Activated naive CD4-positive, alpha-beta T cell treated with anti-CD3 and anti-CD28 coated beads, Interleukin-2, amount 50 U/mL, for 16 hours (primary cell): Measurements from ENCODE around the gene EFCAB12.
A peak's percentile ranks its signal among the peaks of the same experiment; 100 is the strongest.
"Not testable (repeated sequence)": the region's sequence is repeated elsewhere in the genome, so short reads cannot be mapped to it uniquely, and the experiment has no call there.

Experiments used
- DNase-seq: peaks from one replicate; pipeline ENCODE4 v3.0.0-alpha.2; 2020

EFCAB12 gene

DNA sequence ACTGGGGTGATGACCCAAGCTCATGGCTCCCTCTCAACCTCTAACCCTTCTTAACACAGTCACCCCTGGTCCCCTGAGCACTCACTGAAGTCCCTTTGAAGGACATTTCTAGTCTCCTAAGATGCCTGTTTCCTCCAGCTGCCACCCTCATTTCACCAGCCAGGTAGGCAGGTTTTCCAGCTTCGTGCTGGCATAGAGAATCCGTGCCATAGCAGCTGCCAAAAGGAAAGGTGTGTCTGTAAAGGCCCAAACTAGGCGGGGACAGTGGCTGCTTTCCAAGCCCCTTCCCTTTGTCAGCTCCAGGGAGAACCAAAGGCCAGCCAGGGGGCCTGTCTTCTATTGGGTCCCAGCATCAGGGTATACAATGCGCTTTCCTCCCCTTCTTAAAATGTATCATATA, 36.9 kb downstream of the EFCAB12 start:
- DNase-seq: not testable (repeated sequence)

GRCh38 chr3:129389572-129389937, 38.9 kb downstream of the EFCAB12 start:
- no peak for DNase-seq

- not testable (repeated sequence) for DNase-seq
These were observed 39.5 kb downstream of the EFCAB12 start for GRCh38 chr3:129388791-129389571.

DNA sequence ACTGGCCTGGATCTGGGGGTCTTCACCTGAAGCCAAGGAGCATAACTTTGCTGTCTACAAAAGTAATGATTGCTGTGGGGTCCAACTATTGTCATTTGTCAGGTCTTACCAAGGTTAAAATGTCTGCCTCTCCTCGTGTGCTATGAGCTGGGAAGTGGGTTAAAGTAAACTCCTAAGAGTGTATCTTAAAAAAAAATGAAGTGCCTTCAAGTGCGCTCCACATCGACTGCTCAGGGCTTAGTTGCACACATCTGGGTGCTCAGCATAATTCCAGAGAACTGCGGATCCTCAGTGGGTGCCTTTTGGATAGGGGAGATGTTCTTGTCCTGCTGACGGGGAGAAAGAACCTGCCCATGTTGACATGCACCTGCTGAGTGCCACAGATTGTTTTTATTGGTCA, 40.9 kb downstream of the EFCAB12 start:
- no peak for DNase-seq

DNA sequence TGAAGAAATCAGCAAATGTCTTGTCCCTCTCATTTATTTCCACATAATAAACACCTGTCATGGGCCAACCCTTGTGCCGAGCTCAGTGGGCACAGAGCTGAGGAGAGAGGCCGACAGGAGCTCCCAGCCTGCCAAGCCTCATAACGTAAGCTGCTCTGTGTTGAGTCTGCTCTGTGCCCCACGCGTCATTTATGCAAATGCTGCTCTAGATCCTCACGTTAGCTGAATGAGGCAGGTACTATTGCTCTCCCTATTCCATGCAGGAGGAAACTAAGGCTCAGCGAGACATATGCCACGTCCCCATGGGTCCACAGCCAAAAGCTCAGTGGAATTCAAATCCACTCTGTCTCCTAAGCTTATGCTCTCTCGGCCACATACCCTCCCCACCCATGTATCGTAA, 41.5 kb downstream of the EFCAB12 start:
- no peak for DNase-seq

DNA sequence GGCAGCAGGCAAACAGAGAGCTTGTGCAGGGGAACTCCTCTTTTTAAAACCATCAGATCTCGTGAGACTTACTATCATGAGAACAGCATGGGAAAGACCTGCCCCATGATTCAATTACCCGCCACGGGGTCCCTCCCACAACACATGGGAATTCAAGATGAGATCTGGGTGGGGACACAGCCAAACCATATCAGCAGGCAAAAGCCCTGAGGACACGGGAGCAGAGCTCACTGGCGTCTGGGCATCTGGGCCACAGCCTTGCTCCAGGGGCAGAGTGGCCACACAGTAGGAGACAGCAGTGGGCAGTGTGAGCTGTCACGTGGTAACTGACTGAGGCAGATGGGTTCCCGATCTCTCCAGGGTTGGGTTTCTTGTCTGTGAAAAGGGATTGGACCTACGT, 42.9 kb downstream of the EFCAB12 start:
- DNase-seq: not testable (repeated sequence)

DNA sequence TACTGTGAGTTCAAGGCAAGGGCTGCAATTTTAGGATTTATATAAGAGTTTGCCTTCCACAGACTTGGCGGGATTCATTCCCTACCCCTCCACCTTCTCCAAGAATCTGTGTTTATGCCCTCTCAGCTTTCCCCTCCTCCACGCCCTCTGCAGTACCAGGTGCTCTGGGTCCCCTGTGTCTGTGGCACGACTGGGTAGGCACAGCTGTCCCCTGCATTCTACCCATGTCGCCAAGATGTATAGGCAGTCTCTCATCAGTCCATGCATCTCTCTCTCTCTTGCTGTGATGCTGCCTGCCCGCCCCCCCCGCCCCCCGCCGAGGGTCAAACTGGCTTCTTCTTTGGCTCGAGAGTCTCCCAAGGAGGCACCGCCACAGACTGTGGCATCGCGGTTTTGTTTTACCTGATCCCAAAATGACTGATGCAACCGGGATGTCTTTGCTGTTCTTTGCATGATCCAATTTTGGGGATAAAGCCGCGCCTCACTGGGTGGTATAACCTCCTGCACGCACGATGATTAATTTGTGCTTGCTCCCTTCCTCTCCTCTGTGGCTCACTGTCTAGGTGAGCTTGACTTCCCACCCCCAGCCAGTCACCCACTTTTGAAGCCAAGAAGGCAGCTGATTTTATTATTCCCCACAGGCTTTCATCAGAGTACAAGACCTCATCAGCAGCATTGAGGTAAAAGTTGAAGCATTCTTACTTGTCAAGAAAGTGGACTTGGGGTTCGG, 43.7 kb downstream of the EFCAB12 start:
- no peak for DNase-seq

GRCh38 chr3:129384103-129384502, 44.3 kb downstream of the EFCAB12 start:
- DNase-seq: not testable (repeated sequence)

GRCh38 chr3:129383292-129383860, 45.1 kb downstream of the EFCAB12 start:
- DNase-seq: peak; percentile 48

GRCh38 chr3:129382366-129382765, 46.1 kb downstream of the EFCAB12 start:
- DNase-seq: no peak

DNA sequence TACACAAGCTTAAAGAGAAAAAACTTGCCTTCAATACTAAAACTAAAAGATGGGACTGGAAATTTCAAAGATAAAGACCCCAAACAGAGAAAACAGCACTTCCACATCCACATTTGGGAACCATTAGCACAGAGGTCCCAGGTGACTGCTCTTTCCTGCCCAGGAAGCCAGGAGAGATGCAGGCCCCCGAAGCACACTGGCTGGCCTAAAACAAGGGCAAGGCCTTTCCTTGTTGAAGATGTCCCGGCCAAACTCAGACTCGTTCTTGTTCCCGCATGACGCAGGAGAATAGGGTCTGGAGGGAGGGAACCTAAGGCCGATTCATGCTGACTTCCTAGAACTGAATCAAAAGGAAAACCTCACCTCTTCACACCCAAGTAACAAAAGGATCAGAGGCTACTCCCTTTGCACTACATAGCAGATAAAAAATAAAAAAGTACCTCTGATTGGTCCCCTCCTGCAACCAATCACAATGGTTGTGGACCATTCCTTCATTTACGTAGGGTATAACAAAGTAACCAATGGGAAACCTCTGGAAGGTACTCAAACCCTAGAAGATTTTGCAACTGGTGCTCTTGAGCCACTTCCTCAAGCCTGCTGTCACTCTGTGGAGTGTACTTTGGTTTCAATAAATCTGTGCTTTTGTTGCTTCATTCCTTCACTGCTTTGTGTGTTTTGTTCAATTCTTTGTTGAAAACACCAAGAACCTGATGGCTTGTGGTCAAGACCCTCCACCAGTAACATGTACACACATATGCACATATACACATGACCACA, 48.7 kb downstream of the EFCAB12 start:
- no peak for DNase-seq

GRCh38 chr3:129378949-129379348, 49.5 kb downstream of the EFCAB12 start:
- no peak for DNase-seq

DNA sequence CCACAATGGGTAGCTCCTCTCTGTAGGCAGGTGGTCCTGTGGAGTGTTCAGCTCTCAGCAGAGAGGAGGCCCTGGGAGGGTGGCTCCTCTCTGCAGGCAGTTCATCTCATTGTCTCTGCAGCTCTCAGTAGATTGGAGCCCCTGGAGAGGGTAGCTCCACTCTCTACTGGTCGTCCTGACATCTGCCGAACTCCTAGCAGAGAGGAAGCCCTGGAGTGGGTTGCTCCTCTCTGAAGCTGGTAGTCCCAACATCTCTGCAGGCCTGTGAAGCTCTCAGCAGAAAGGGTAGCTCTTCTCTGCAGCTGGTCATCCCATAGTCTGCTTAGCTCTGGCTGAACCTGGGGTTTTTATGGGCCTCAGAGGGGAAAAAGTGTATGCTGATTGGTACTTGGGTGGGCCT, 50.8 kb downstream of the EFCAB12 start:
- DNase-seq: no peak

- no peak for DNase-seq
These were observed 53.3 kb downstream of the EFCAB12 start for GRCh38 chr3:129375099-129375498.

DNA sequence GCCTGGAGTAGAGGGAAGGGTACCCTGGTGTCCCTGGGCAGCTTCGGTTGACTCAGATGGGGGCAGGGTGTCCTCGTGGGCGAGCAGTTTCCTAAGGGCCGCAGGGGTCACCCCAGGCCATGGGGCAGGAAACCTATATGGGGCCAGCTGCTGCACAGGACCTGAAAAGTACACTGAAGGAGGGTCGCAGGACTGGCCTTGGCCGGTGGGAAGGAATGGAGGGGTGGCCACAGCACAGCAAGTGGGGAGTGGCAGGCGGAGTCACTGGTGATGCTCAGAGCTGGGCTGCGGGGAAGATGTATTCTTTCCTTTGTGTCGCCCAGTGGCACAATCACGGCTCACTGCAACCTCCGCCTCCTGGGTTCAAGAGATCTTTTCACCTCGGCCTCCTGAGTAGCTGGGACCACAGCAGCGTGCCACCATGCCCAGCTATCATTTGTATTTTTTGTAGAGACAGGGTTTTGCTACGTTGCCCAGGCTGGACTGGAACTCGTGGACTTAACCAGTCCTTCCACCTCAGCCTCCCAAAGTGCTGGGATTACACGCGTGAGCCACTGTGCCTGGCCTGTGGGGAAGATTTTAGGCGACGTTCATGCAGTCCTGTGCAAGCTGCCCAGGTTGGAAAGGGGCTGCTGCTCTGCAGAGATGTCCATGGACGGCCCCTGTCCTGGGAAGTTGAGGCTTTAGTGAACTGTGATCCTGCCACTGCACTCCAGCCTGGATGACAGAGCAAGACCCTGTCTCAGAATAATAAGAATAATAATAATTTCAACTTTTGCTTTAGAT, 57.2 kb downstream of the EFCAB12 start:
- DNase-seq: no peak

DNA sequence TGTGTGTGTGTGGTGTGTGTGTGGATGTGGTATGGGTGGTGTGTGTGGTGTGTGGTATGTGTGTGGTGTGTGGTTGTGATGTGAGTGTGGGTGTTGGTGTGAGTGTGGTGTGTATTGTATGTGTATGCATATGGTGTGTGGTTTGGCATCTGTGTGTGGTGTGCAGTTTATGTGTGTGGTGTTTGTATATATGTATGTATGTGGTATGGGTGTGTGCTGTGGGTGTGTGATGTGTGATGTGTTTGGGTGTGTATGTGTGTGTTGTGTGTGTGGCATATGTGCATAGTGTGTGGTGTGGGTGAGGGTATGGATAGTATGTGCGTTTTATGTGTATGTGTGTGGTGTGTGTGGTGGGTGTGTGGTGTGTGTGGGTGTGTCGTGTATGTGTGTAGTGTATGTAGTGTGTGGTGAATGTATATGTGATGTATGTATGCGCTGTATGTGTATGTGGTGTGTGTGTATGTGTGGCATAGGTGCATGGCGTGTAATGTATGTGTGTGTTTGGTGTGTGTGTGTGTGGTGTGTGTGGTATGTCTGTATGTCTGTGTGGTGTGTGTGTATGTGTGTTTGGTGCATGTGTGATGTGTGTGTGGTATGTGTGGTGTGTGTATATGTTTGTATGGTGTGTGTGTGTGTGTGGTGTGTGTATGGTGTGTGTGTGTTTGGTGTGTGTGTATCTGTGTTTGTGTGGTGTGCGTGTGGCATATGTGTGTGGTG, 58.0 kb downstream of the EFCAB12 start:
- DNase-seq: no peak

- no peak for DNase-seq
These were observed 58.7 kb downstream of the EFCAB12 start for GRCh38 chr3:129369711-129370110.

- no peak for DNase-seq
These were observed 60.6 kb downstream of the EFCAB12 start for GRCh38 chr3:129367821-129368220.

DNA sequence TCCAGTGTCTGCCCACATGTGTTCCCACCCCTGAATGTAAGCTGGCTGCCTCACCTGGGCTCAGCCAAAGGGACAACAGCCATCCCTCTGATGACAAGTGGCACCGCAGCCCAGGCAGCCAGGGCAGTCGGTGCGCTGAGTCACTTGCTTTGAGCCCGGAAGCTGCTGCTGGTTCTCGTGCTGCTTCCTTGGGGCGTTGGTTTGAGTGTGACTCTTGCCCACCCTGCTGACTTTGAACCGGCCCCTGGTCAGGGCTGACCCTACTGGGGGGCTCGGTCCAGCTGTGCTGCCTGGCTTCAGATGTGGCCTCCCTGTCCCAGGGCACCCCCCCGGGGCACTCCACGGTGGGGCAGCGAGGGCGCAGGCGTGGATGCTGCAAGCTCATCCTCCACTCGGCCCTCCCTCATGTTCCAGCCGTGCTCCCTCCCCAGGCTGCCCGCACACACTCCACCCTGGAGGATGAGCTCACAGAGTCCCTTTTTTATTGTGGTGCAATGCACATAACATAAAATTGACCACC, 62.1 kb downstream of the EFCAB12 start:
- no peak for DNase-seq

GRCh38 chr3:129365296-129366136, 62.9 kb downstream of the EFCAB12 start:
- DNase-seq: no peak

DNA sequence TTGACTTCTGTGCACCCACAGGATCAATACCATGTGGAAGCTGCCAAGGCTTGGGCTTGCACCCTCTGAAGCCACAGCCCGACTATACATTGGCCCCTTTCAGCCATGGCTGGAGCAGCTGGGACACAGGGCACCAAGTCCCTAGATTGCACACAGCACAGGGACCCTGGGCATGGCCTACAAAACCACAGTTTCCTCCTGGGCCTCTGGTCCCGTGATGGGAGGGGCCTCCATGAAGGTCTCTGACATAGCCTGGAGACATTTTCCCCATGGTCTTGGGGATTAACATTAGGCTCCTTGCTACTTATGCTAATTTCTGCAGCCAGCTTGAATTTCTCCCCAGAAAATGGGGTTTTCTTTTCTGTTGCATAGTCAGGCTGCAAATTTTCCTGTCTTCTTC, 63.6 kb downstream of the EFCAB12 start:
- DNase-seq: not testable (repeated sequence)
